GM10248 (cell line): ENCODE results near the gene SENP6.

Experiments
- CTCF ChIA-PET: fragments of 300-600 bp; sonication (Branson Sonifier 250); formaldehyde crosslinking; extraction: SDS; loops from one replicate; lab custom pipeline; 2021; ENCODE audit warnings: antibody characterized with exemption; lab: Yijun Ruan, JAX
- POLR2A ChIA-PET: fragments of 350-650 bp; sonication (Branson Sonifier 250); formaldehyde crosslinking; extraction: SDS; loops from one replicate; lab custom pipeline; 2020; ENCODE audit warnings: antibody characterized with exemption; lab: Yijun Ruan, JAX
- DNase-seq: peaks from one replicate; pipeline ENCODE4 v3.0.0; 2012; ENCODE audit errors: extremely low spot score
- TF ChIP-seq, protein P1 (sequence below): IDR thresholded peaks from 2 replicates; pipeline ENCODE4 v1.5.1; 2012; ENCODE audit warnings: mild to moderate bottlenecking, low read depth; ENCODE audit errors: extremely low read depth, missing control alignments, control extremely low read depth

The SENP6 gene

DNA sequence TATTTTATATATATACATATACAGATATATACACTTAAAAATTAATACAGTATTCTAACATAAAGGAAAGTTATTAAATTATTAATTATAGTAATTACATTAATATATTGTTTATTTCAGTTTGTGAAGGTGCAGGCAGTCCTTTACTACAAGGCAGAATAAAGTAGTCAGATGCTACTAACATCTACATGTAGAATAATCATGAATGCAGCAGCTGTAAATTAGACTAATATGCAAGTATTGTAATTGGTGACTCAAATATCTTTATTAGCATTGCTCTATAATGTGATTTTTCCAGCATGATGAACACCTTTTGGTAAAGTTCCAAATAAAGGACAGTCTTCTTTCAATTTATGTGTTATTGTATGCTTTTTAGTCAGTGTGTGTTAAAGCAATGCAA lies 164.7 kb downstream of the SENP6 start:
- TF ChIP-seq, protein P1, sequence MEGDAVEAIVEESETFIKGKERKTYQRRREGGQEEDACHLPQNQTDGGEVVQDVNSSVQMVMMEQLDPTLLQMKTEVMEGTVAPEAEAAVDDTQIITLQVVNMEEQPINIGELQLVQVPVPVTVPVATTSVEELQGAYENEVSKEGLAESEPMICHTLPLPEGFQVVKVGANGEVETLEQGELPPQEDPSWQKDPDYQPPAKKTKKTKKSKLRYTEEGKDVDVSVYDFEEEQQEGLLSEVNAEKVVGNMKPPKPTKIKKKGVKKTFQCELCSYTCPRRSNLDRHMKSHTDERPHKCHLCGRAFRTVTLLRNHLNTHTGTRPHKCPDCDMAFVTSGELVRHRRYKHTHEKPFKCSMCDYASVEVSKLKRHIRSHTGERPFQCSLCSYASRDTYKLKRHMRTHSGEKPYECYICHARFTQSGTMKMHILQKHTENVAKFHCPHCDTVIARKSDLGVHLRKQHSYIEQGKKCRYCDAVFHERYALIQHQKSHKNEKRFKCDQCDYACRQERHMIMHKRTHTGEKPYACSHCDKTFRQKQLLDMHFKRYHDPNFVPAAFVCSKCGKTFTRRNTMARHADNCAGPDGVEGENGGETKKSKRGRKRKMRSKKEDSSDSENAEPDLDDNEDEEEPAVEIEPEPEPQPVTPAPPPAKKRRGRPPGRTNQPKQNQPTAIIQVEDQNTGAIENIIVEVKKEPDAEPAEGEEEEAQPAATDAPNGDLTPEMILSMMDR, result no peak
- DNase-seq, result no peak
- ChIA-PET POLR2A (no interaction called here), CTCF (no interaction called here)
